Inflammatory macrophage treated with lipopolysaccharide for 1 hour (primary cell): ENCODE results near the gene KCNK3.

Experiments used
- DNase-seq, 2 donors: peaks; one replicate each; pipeline ENCODE4 v3.0.0-alpha.2; 2020 to 2022

KCNK3 gene

GRCh38 chr2:26715528-26716270 is 23.2 kb downstream of the KCNK3 start:
- no peak for DNase-seq

GRCh38 chr2:26716340-26716739 is 23.8 kb downstream of the KCNK3 start:
- DNase-seq = no peak

- DNase-seq = no peak
Observed at GRCh38 chr2:26716769-26717168, 24.2 kb downstream of the KCNK3 start.

GRCh38 chr2:26717362-26717761 is 24.8 kb downstream of the KCNK3 start:
- no peak for DNase-seq

- no peak for DNase-seq
Observed at GRCh38 chr2:26718949-26719686, 26.6 kb downstream of the KCNK3 start.

GRCh38 chr2:26720322-26721114 is 28.0 kb downstream of the KCNK3 start:
- DNase-seq = no peak

- no peak for DNase-seq
Observed at GRCh38 chr2:26721115-26722032, 28.9 kb downstream of the KCNK3 start.

GRCh38 chr2:26722328-26722727 is 29.8 kb downstream of the KCNK3 start:
- DNase-seq = no peak

- DNase-seq = no peak
Observed at GRCh38 chr2:26722911-26723310, 30.4 kb downstream of the KCNK3 start.

- no peak for DNase-seq
Observed at GRCh38 chr2:26723475-26723874, 31.0 kb downstream of the KCNK3 start.

GRCh38 chr2:26723991-26724750 is 31.6 kb downstream of the KCNK3 start:
- no peak for DNase-seq

- no peak for DNase-seq
Observed at GRCh38 chr2:26724784-26725520, 32.4 kb downstream of the KCNK3 start.

- no peak for DNase-seq
Observed at GRCh38 chr2:26725521-26725820, 32.9 kb downstream of the KCNK3 start.

- DNase-seq = no peak
Observed at GRCh38 chr2:26726228-26726627, 33.7 kb downstream of the KCNK3 start.

- DNase-seq = no peak
Observed at GRCh38 chr2:26727641-26728561, 35.4 kb downstream of the KCNK3 start.

- DNase-seq = no peak
Observed at GRCh38 chr2:26729311-26729710, 36.8 kb downstream of the KCNK3 start.

- DNase-seq = peak; percentile 6 to 19
Observed at GRCh38 chr2:26730549-26731344, 38.2 kb downstream of the KCNK3 start.

- DNase-seq = no peak
Observed at GRCh38 chr2:26731714-26732113, 39.2 kb downstream of the KCNK3 start.

GRCh38 chr2:26732446-26732845 is 39.9 kb downstream of the KCNK3 start:
- DNase-seq = no peak
